IPS DF 6.9 (cell line): ENCODE data around the gene SH2D2A.
"Not testable (repeated sequence)": the region's sequence is repeated elsewhere in the genome, so short reads cannot be mapped to it uniquely, and the experiment has no call there.

Experiments
- DNase-seq: peaks from one replicate; pipeline ENCODE4 v3.0.0-alpha.2; 2013; ENCODE audit warnings: low read depth, low spot score
- H3K27ac ChIP-seq: one replicate; pipeline ENCODE4 v1.5.1; 2013; ENCODE audit warnings: low read length, control low read depth
- H3K27me3 ChIP-seq: 2 replicates; pipeline ENCODE4 v1.6.1; 2013; ENCODE audit warnings: mild to moderate bottlenecking, low read length; ENCODE audit not compliant: control insufficient read depth, insufficient read depth
- H3K36me3 ChIP-seq: 2 replicates; pipeline ENCODE4 v1.6.1; 2013; ENCODE audit warnings: low read length; ENCODE audit not compliant: control insufficient read depth, insufficient read depth
- H3K4me1 ChIP-seq: 2 replicates; pipeline ENCODE4 v1.6.1; 2013; ENCODE audit warnings: low read length; ENCODE audit not compliant: control insufficient read depth, insufficient read depth
- H3K4me3 ChIP-seq: 2 replicates; pipeline ENCODE4 v1.5.1; 2013; ENCODE audit warnings: mild to moderate bottlenecking, low read length
- H3K9me3 ChIP-seq: 2 replicates; pipeline ENCODE4 v1.6.1; 2013; ENCODE audit warnings: low read length, inconsistent platforms; ENCODE audit not compliant: control insufficient read depth, insufficient read depth
- WGBS: extraction: QIAGEN DNeasy Blood & Tissue Kit; methylation state at CpG from one replicate; pipeline ENCODE4 v1.1.7; 2013; ENCODE audit warnings: mixed read lengths, missing lambda C conversion rate; ENCODE audit not compliant: insufficient read length, insufficient coverage; 5-methylcytosine and 5-hydroxymethylcytosine counted together

Gene SH2D2A

GRCh38 chr1:156757572-156758253, 58.9 kb downstream of the SH2D2A start:
- H3K27ac ChIP-seq, H3K9me3 ChIP-seq, H3K27me3 ChIP-seq, H3K36me3 ChIP-seq, DNase-seq, H3K4me1 ChIP-seq, H3K4me3 ChIP-seq: not testable (repeated sequence)
- WGBS = no CpG with 5 or more reads among the region's 10 CpGs

GRCh38 chr1:156756355-156756754, 60.3 kb downstream of the SH2D2A start:
- WGBS = 100% methylated on average over 1 of the region's 1 CpG
- no peak for DNase-seq
- no peaks in the 10 kb centered on the region for H3K4me1 ChIP-seq
- no peak overlapping the region for H3K27ac ChIP-seq
- no peaks in the 10 kb centered on the region for H3K36me3 ChIP-seq
- H3K9me3 ChIP-seq = no peaks in the 10 kb centered on the region
- H3K27me3 ChIP-seq = no peaks in the 10 kb centered on the region
- H3K4me3 ChIP-seq = no peak overlapping the region
